Measurements from ENCODE around the gene SDE2. TPM values are rescaled to one million over a fixed set of nuclear protein-coding genes. Genes with fewer than 3 reads are reported as not detected.

SDE2 gene
- total RNA-seq, 4 donors from 2014 or later = 10.5 to 18.7 (median 14.1) TPM

DNA sequence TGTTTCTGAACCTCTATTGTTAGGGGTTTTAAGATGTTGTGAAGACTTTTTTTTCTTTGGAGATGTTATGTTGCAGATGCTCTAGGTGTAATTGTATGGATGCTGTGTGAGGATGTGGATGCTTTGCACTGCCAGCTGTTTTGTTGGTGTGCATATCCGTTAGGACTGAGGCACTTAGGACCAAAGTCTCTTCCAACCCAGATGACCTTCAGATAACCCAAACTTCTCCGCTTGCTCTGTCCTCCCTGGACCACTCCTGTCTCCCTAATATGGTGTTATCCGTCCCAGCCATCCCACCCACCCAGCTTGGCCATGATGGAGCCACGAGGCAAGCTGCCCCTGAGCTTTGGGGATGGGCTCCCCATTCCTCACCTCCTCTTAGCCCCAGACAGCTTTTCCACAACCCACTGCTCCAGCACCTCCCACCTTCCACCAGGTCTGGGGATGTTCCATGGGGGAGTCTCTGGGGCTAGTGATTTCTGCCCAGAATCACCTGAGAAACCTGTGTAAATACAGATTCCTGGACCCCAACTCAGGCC, 53.0 kb downstream of the SDE2 start:
- Histone ChIP-seq H3K4me3 (no peak overlapping the region), H3K27me3 (peaks cover 0 to 20% (median 0%) of the 10 kb centered on the region in 4 donors), H3K27ac (no peak overlapping the region), H3K4me1 (peaks cover 0 to 19% (median 12%) of the 10 kb centered on the region in 3 donors), H3K36me3 (no peaks in the 10 kb centered on the region), H3K9me3 (no peaks in the 10 kb centered on the region)
- DNase-seq = no peak
- intact Hi-C loops (cut with DNase I) = no loop called here
- WGBS, 2 donors = 75 to 84% methylated on average over 2 to 4 of the region's 4 CpGs
- TF ChIP-seq POLR2A (IDR thresholded peaks at IDR 0.05) = no peak
- TF ChIP-seq, protein P1, sequence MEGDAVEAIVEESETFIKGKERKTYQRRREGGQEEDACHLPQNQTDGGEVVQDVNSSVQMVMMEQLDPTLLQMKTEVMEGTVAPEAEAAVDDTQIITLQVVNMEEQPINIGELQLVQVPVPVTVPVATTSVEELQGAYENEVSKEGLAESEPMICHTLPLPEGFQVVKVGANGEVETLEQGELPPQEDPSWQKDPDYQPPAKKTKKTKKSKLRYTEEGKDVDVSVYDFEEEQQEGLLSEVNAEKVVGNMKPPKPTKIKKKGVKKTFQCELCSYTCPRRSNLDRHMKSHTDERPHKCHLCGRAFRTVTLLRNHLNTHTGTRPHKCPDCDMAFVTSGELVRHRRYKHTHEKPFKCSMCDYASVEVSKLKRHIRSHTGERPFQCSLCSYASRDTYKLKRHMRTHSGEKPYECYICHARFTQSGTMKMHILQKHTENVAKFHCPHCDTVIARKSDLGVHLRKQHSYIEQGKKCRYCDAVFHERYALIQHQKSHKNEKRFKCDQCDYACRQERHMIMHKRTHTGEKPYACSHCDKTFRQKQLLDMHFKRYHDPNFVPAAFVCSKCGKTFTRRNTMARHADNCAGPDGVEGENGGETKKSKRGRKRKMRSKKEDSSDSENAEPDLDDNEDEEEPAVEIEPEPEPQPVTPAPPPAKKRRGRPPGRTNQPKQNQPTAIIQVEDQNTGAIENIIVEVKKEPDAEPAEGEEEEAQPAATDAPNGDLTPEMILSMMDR (IDR thresholded peaks at IDR 0.05) = no peak

DNA sequence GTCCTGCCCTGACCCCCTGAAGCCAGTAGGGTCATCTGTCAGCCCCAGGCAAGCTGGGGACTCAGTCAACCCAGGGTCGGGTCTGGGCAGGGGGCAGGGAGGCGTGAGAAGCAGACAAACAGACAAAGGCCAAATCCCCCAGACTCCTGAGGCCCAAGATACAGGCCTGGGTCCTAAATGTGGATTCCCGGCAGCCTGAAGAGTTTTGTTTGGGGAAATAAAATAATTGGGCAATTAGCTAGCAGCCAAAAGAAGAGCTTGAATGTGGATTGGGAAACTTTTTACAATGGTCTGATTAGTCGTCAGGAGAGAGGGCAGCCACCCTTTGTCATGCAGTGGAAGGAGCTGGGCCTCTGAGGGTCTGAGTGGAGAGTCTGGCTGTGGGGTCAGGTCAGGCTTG, 53.6 kb downstream of the SDE2 start:
- H3K4me3 ChIP-seq = no peak overlapping the region
- H3K27ac ChIP-seq = no peak overlapping the region
- WGBS, 2 donors = 73 to 75% methylated on average over 4 of the region's 4 CpGs
- no peaks in the 10 kb centered on the region for H3K36me3 ChIP-seq
- H3K9me3 ChIP-seq = no peaks in the 10 kb centered on the region
- H3K27me3 ChIP-seq = peaks cover 0 to 14% (median 0%) of the 10 kb centered on the region in 4 donors
- intact Hi-C loops (cut with DNase I) = no loop called here
- DNase-seq = no peak
- TF ChIP-seq, protein P1 (IDR thresholded peaks at IDR 0.05) = no peak
- no peak for TF ChIP-seq POLR2A (IDR thresholded peaks at IDR 0.05)
- H3K4me1 ChIP-seq = peaks cover 0 to 24% (median 18%) of the 10 kb centered on the region in 3 donors

DNA sequence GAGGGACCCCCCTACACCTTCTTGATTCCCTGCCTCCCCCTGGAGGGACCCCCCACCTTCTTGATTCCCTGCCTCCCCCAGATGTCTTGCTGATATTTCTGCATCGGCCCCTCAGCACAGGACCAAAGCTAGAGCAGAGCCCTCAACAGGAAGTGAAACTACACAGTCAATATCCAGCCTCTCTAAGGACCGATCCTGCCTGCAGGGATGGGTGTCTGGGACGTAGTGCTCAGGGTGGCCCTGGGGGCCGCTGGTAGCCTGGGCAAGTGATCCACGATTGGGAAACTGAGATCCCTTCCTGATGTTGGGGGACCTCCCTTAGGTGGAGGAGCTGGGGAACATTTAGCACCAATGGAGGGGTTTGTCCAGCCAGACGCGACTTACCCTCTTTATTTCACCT, 54.2 kb downstream of the SDE2 start:
- intact Hi-C loops (cut with DNase I) = no loop called here
- no peak for DNase-seq
- Histone ChIP-seq H3K27ac (no peak overlapping the region), H3K27me3 (peaks cover 0 to 8% (median 0%) of the 10 kb centered on the region in 4 donors), H3K9me3 (no peaks in the 10 kb centered on the region), H3K4me3 (no peak overlapping the region), H3K36me3 (no peaks in the 10 kb centered on the region), H3K4me1 (peaks cover 0 to 27% (median 19%) of the 10 kb centered on the region in 3 donors)
- 69 to 100% methylated on average over 2 to 6 of the region's 7 CpGs for WGBS, 2 donors
- TF ChIP-seq POLR2A (IDR thresholded peaks at IDR 0.05) = no peak
- TF ChIP-seq, protein P1 (IDR thresholded peaks at IDR 0.05) = no peak

DNA sequence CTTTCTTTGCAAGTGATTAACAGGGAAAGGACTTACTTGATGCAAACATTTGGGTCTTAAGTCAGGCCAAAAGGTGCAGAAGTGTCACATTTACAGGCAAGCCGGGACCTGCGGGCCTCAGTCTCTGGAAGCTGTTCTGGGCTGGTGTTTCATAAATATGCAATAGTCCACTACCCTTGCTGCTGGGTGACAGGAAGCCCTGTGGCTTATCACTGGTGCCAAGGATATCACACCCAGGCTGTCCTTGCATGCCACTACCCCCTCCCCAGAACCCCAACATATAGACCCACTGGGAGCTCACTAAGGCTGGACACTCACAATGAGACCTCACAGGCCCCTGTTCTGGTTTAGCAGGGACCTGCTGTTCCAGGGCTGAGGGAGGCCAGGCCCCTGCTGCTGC, 54.8 kb downstream of the SDE2 start:
- H3K4me1 ChIP-seq = peaks cover 3 to 33% (median 19%) of the 10 kb centered on the region in 3 donors
- no peak for DNase-seq
- intact Hi-C loops (cut with DNase I) = no loop called here
- no peaks in the 10 kb centered on the region for H3K9me3 ChIP-seq
- no peaks in the 10 kb centered on the region for H3K36me3 ChIP-seq
- no peak overlapping the region for H3K27ac ChIP-seq
- TF ChIP-seq, protein P1 (IDR thresholded peaks at IDR 0.05) = no peak
- TF ChIP-seq POLR2A (IDR thresholded peaks at IDR 0.05) = no peak
- WGBS, 2 donors = 45 to 60% methylated on average over 2 of the region's 2 CpGs
- peaks cover 0 to 6% (median 0%) of the 10 kb centered on the region in 4 donors for H3K27me3 ChIP-seq
- no peak overlapping the region for H3K4me3 ChIP-seq

DNA sequence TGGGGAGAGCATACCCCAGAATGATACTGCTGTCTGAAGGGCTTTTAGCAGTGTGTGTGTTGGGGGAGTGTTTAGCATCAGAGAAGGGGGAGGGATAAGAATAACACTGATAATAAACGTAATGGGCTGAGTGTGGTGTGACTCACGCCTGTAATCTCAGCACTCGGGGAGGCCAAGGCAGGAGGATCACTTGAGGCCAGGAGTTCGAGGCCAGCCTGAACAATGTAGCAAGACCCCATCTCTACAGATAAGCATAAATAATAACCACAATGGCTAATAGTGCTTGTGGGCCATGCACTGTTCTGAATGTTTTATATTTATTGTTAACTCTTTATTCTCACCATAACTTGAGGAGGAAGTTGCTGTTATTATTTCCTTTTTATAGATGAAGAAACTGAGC, 55.6 kb downstream of the SDE2 start:
- Histone ChIP-seq H3K4me3 (no peak overlapping the region), H3K4me1 (peaks cover 3 to 36% (median 19%) of the 10 kb centered on the region in 3 donors), H3K9me3 (no peaks in the 10 kb centered on the region), H3K27me3 (no peaks in the 10 kb centered on the region), H3K36me3 (no peaks in the 10 kb centered on the region), H3K27ac (no peak overlapping the region)
- DNase-seq = no peak
- intact Hi-C loops (cut with DNase I) = no loop called here
- TF ChIP-seq POLR2A (IDR thresholded peaks at IDR 0.05) = no peak
- TF ChIP-seq, protein P1 (IDR thresholded peaks at IDR 0.05) = no peak
- WGBS, 2 donors = 80 to 89% methylated on average over 4 of the region's 4 CpGs

Measured in esophagus squamous epithelium (tissue), 5 donors.